Measurements from ENCODE around the gene SCN5A. TPM values are rescaled to one million over a fixed set of nuclear protein-coding genes. Genes with fewer than 3 reads are reported as not detected.

SCN5A gene
- total and polyA plus RNA-seq, 4 donors = 1.6 to 2.4 (median 1.9) TPM

DNA sequence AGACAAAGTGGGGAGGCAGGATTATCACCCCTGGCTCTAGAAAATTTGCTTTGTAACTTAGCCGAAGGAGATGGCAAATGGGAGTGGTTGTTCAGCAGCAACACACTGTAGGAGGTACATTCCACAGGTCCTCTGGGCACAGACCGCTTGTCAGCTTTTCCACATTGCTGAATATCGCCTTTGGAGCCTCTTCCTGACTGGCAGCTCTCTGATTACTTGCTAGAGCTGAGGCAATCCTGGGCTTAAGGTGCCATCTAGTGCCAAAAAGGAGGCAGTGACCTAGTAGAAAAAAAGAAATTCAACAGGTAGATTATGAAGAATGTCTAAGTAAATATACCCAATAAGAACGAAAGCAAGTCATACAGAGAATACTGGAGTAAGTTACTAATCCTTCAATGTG lies 13.1 kb upstream of the SCN5A start:
- DNase-seq (ENCODE audit: low read depth in 4 of 6, low spot score in 6 of 6) = peak in 2 of 6 donors; percentile 17 to 50

DNA sequence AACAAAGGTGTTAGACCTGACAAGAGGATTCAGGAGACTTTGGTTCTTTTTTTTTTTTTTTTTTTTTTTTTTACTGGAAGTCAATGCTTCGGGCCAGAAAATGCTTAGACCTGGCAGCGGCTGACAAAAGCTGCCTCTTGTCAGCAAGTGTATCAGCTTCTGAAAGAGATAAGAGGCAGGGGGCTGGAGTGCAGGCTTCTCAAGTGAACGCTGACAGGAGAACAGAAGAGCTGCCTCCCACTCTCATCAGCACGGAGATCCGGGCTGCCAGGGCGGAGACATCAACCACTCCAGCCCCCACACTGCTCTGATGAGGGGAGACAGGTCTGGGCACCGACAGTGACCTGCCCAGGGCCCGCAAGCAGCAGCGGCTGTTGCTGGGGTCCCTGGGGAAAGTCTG lies 9.4 kb upstream of the SCN5A start:
- H3K9me3 ChIP-seq (ENCODE audit: control insufficient read depth, insufficient read depth, low read length) = no peaks in the 10 kb centered on the region
- 25% methylated on average over 8 of the region's 9 CpGs for WGBS (ENCODE audit: insufficient coverage)
- peaks cover 18% of the 10 kb centered on the region for H3K27me3 ChIP-seq (ENCODE audit: control insufficient read depth, insufficient read depth, low read length)
- peaks cover 4% of the 10 kb centered on the region for H3K4me1 ChIP-seq (ENCODE audit: control insufficient read depth, insufficient read depth, low read length)
- no peaks in the 10 kb centered on the region for H3K36me3 ChIP-seq (ENCODE audit: control insufficient read depth, insufficient read depth, low read length)
- H3K27ac ChIP-seq (ENCODE audit: low read depth, low read length) = no peak overlapping the region
- no peak overlapping the region for H3K4me3 ChIP-seq (ENCODE audit: low read depth, low read length)
- DNase-seq (ENCODE audit: low read depth in 4 of 6, low spot score in 6 of 6) = peak in 1 of 6 donors; percentile 26

More for the DNA sequence above, 13.1 kb upstream of the SCN5A start:
- H3K36me3 ChIP-seq (ENCODE audit: control insufficient read depth, insufficient read depth, low read length) = no peaks in the 10 kb centered on the region
- H3K4me1 ChIP-seq (ENCODE audit: control insufficient read depth, insufficient read depth, low read length) = no peaks in the 10 kb centered on the region
- no peak overlapping the region for H3K4me3 ChIP-seq (ENCODE audit: low read depth, low read length)
- peaks cover 15% of the 10 kb centered on the region for H3K27me3 ChIP-seq (ENCODE audit: control insufficient read depth, insufficient read depth, low read length)
- 29% methylated on average over 3 of the region's 4 CpGs for WGBS (ENCODE audit: insufficient coverage)
- no peaks in the 10 kb centered on the region for H3K9me3 ChIP-seq (ENCODE audit: control insufficient read depth, insufficient read depth, low read length)
- no peak overlapping the region for H3K27ac ChIP-seq (ENCODE audit: low read depth, low read length)

DNA sequence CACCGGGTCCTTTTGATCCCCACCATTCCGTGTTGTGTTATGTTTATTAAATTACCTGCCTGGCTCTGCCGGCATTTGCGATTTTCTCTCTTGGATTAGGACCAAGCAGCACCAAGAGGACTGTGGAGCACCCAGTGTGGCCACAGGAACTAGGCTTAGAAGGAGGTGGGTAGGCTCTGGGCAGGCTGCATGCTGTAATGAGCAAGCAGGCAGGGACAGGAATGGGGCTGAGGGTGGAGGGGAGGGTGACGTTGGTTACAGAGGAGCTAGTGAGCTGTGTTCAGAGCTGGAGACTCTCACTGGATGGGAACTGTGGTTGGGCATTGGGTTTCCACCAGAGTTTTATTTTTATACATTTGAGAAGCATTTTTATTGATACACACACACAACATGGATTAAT lies 7.9 kb upstream of the SCN5A start:
- Histone ChIP-seq H3K4me1 (ENCODE audit: control insufficient read depth, insufficient read depth, low read length) (peaks cover 4% of the 10 kb centered on the region), H3K9me3 (ENCODE audit: control insufficient read depth, insufficient read depth, low read length) (no peaks in the 10 kb centered on the region), H3K36me3 (ENCODE audit: control insufficient read depth, insufficient read depth, low read length) (no peaks in the 10 kb centered on the region), H3K27ac (ENCODE audit: low read depth, low read length) (no peak overlapping the region), H3K4me3 (ENCODE audit: low read depth, low read length) (no peak overlapping the region), H3K27me3 (ENCODE audit: control insufficient read depth, insufficient read depth, low read length) (peaks cover 22% of the 10 kb centered on the region)
- DNase-seq (ENCODE audit: low read depth in 4 of 6, low spot score in 6 of 6) = no peak
- 65% methylated on average over 5 of the region's 5 CpGs for WGBS (ENCODE audit: insufficient coverage)

DNA sequence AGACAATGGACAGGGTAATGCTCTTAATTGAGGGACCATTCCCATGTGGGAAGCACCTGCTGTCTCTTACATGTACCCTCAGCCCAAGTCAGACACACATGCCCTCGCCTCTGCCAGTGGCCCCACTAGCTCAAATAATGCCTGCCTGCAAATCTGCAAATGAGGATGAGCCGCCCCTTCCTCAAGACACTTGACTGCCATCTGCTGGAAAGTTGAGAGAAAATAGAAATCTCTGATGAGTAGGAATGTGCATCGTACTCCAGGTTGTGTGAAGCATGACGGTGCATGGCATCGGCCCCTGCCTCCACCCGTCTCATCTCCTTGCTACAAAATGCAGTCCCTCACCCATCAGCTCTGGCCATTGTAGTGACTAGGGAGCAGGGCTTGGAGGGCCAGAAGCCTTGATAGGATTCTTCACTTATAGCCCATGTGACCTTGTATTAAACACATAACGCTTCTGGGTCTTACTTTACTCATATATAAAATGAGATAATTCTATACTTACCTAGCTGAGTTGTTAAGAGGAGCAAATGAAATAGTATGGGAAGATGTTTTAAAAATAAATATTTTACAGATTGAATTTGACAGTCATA lies 6.3 kb upstream of the SCN5A start:
- Histone ChIP-seq H3K4me3 (ENCODE audit: low read depth, low read length) (no peak overlapping the region), H3K4me1 (ENCODE audit: control insufficient read depth, insufficient read depth, low read length) (peaks cover 10% of the 10 kb centered on the region), H3K36me3 (ENCODE audit: control insufficient read depth, insufficient read depth, low read length) (no peaks in the 10 kb centered on the region), H3K27ac (ENCODE audit: low read depth, low read length) (no peak overlapping the region), H3K27me3 (ENCODE audit: control insufficient read depth, insufficient read depth, low read length) (peaks cover 28% of the 10 kb centered on the region), H3K9me3 (ENCODE audit: control insufficient read depth, insufficient read depth, low read length) (no peaks in the 10 kb centered on the region)
- WGBS (ENCODE audit: insufficient coverage) = 43% methylated on average over 1 of the region's 7 CpGs
- peak in 5 of 6 donors; percentile 19 to 88 (median 40) for DNase-seq (ENCODE audit: low read depth in 4 of 6, low spot score in 6 of 6)

DNA sequence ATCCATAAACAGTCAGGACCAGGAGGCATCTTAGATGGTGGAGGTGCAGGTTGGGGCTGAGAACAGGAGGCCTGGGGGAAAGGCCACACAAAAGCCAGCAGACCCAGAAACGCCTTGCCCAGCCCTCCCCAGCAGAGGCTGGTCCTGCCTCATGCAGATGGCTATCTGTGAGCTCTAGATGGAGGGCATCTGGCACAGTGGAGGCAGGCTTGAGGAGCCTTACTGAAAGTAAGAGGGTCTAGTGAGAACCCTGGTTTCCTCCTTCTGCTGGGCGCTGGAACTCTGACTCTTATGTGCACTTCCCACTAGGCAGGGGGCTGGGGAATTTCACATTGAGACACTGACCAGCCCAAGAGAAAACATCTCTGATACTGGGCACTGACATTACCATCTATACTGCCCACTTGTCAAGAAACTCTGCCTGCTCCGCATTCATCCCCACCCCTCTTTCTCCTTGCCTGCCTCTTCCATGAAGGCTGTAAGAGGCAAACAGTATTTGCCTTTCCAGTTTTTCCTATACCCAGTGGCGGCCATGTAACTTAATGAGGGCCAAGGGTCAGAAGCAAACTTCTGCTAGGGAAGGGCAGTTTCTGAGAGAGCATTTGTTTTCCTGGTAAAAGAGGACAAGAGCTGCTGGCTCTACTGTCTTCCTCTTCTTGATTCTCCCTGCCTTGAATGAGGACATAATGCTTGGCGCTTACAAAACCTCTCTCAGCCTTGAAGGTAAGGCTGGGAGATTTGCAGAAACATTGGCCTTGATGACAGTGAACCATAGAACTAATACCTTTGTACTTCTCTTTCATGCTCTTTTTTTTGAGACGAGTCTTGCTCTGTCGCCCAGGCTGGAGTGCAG lies 4.4 kb upstream of the SCN5A start:
- WGBS (ENCODE audit: insufficient coverage) = 93% methylated on average over 5 of the region's 7 CpGs
- H3K4me3 ChIP-seq (ENCODE audit: low read depth, low read length) = no peak overlapping the region
- DNase-seq (ENCODE audit: low read depth in 4 of 6, low spot score in 6 of 6) = no peak
- H3K9me3 ChIP-seq (ENCODE audit: control insufficient read depth, insufficient read depth, low read length) = no peaks in the 10 kb centered on the region
- no peak overlapping the region for H3K27ac ChIP-seq (ENCODE audit: low read depth, low read length)
- peaks cover 18% of the 10 kb centered on the region for H3K4me1 ChIP-seq (ENCODE audit: control insufficient read depth, insufficient read depth, low read length)
- H3K27me3 ChIP-seq (ENCODE audit: control insufficient read depth, insufficient read depth, low read length) = peaks cover 33% of the 10 kb centered on the region
- no peaks in the 10 kb centered on the region for H3K36me3 ChIP-seq (ENCODE audit: control insufficient read depth, insufficient read depth, low read length)

DNA sequence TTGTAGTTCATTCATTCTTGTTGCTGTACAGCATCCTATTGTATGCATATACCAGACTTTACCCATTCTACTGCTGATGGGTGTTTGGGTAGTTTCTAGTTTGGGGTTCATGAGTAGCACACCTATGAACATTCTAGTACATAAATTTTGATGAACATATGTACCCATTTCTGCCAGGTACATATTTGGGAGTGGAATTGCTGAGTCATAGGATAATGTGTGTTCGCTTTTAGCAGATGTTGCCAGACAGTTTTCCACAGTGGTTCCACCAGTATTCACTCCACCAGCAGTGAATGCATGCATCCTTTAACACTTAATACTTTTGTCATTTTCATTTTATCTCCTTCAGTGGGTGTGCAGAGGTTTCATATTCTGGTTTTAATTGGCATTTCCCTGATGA lies 3.4 kb upstream of the SCN5A start:
- no peaks in the 10 kb centered on the region for H3K9me3 ChIP-seq (ENCODE audit: control insufficient read depth, insufficient read depth, low read length)
- DNase-seq (ENCODE audit: low read depth in 4 of 6, low spot score in 6 of 6) = no peak
- no peaks in the 10 kb centered on the region for H3K36me3 ChIP-seq (ENCODE audit: control insufficient read depth, insufficient read depth, low read length)
- WGBS (ENCODE audit: insufficient coverage) = no CpG with 5 or more reads among the region's 1 CpG
- peaks cover 25% of the 10 kb centered on the region for H3K4me1 ChIP-seq (ENCODE audit: control insufficient read depth, insufficient read depth, low read length)
- no peak overlapping the region for H3K4me3 ChIP-seq (ENCODE audit: low read depth, low read length)
- H3K27me3 ChIP-seq (ENCODE audit: control insufficient read depth, insufficient read depth, low read length) = peaks cover 37% of the 10 kb centered on the region
- no peak overlapping the region for H3K27ac ChIP-seq (ENCODE audit: low read depth, low read length)

DNA sequence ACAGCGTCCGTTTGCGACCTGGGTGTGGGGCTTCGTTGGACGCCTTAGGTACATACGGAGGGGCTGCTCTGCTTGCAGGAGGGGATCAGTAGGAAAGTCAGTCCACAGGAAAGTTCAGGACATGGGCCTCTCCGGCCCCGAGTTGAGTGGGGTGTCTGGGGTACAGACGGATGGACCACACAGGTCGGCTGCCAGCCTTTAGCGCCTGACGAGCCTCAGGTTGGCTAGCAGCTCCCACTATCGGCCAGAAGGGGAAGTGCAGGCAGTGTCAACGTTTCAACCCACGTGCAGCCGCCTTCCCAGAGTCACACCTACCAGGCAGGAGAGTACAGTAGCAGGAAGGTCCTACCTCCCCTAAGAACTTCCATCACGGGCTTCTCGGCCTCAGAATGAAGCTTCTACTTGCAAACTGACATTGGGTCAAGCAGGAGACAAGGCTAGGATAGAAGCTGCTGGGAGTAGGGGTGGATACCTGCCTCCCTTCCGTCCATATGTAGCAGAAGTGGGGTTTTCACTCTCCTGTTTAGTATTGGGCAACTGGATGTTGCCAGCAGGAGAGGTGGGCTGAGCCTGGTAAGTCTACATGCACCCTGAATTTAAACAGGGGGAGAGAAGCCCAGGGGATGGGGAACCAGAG lies 1.8 kb upstream of the SCN5A start:
- H3K27ac ChIP-seq (ENCODE audit: low read depth, low read length) = no peak overlapping the region
- 10% methylated on average over 16 of the region's 19 CpGs for WGBS (ENCODE audit: insufficient coverage)

DNA sequence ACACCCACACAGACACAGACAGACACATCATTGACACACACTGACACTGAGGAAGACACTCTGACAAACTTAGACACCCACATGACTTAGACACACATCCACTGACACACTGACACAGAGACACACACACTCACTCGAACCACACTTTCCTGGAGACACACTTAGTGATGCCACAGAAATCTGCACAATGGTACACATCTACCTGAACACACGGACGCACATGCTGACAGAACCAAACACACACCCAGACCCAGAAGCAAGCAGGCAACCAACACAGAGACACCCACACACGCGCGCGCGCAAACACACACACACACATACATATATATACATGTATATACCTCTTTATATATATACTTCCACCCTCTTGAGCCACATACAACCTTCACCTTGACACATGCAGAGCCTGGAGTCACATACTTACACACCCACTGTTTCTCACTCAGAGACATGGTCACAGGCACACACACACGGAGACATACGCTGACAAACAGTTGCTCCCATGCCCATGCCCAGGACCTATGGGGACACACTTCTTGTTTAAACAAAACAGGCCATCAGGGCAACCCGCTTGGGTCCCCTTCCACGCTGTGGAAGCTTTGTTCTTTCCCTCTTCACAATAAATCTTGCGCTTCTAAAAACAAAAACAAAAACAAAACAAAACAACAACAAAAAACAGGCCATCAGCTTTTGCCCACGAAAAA lies 913 bp upstream of the SCN5A start:
- Histone ChIP-seq H3K4me3 (ENCODE audit: low read depth, low read length) (peak overlapping the region; percentile 26), H3K4me1 (ENCODE audit: control insufficient read depth, insufficient read depth, low read length) (peaks cover 21% of the 10 kb centered on the region), H3K27ac (ENCODE audit: low read depth, low read length) (no peak overlapping the region), H3K9me3 (ENCODE audit: control insufficient read depth, insufficient read depth, low read length) (no peaks in the 10 kb centered on the region), H3K27me3 (ENCODE audit: control insufficient read depth, insufficient read depth, low read length) (peaks cover 35% of the 10 kb centered on the region), H3K36me3 (ENCODE audit: control insufficient read depth, insufficient read depth, low read length) (no peaks in the 10 kb centered on the region)
- 67% methylated on average over 9 of the region's 14 CpGs for WGBS (ENCODE audit: insufficient coverage)
- DNase-seq (ENCODE audit: low read depth in 4 of 6, low spot score in 6 of 6) = no peak

More for the DNA sequence above, 1.8 kb upstream of the SCN5A start:
- Histone ChIP-seq H3K9me3 (ENCODE audit: control insufficient read depth, insufficient read depth, low read length) (no peaks in the 10 kb centered on the region), H3K4me3 (ENCODE audit: low read depth, low read length) (no peak overlapping the region), H3K27me3 (ENCODE audit: control insufficient read depth, insufficient read depth, low read length) (peaks cover 35% of the 10 kb centered on the region), H3K4me1 (ENCODE audit: control insufficient read depth, insufficient read depth, low read length) (peaks cover 25% of the 10 kb centered on the region), H3K36me3 (ENCODE audit: control insufficient read depth, insufficient read depth, low read length) (no peaks in the 10 kb centered on the region)
- peak in 4 of 6 donors; percentile 25 to 82 (median 54) for DNase-seq (ENCODE audit: low read depth in 4 of 6, low spot score in 6 of 6)

Measured in spinal cord (tissue), 10 donors.